Right lobe of liver (tissue), 6 donors: Measurements from ENCODE around the gene DIRAS1. TPM values are rescaled to one million over a fixed set of nuclear protein-coding genes. Genes with fewer than 3 reads are reported as not detected.

Experiments used
- ATAC-seq, 4 donors: fragments of 200-7000 bp; cut with Tn5 transposase; one replicate each; pipeline ENCODE4 v1.9.1; 2020; ENCODE audit warnings: mild to moderate bottlenecking in 4 of 4, moderate library complexity in 4 of 4
- DNase-seq, 3 donors: peaks; one replicate each; pipeline ENCODE4 v3.0.0-alpha.2; 2020
- H3K27ac ChIP-seq, 3 donors: fragments of 200-600 bp; one replicate each; pipeline ENCODE4 v1.8.0; 2022
- H3K27me3 ChIP-seq, 2 donors: fragments of 200-600 bp; one replicate each; pipeline ENCODE4 v1.8.0; 2022
- H3K36me3 ChIP-seq, 4 donors: fragments of 200-600 bp; sonication (generic) in 1 of 4; one replicate each; pipeline versions ENCODE4 v1.5.1 to v1.8.0; 2017 to 2022; ENCODE audit warnings: control low read depth in 1 of 4
- H3K4me1 ChIP-seq, 4 donors: fragments of 200-600 bp; sonication (generic) in 1 of 4; one replicate each; pipeline versions ENCODE4 v1.5.1 to v1.8.0; 2017 to 2022; ENCODE audit warnings: control low read depth in 1 of 4
- H3K4me3 ChIP-seq, 3 donors: fragments of 200-600 bp; one replicate each; pipeline ENCODE4 v1.8.0; 2022
- H3K9me3 ChIP-seq, 4 donors: fragments of 200-600 bp; sonication (generic) in 1 of 4; one replicate each; pipeline versions ENCODE4 v1.5.1 to v1.8.0; 2017 to 2022; ENCODE audit warnings: control low read depth in 1 of 4
- POLR2A ChIP-seq: fragments of 450-650 bp; IDR thresholded peaks from one replicate; pipeline ENCODE4 v1.6.1; 2017; ENCODE audit warnings: antibody characterized with exemption, mild to moderate bottlenecking
- WGBS: methylation state at CpG from one replicate; pipeline ENCODE4 v1.1.6; 2018; ENCODE audit warnings: low coverage, low lambda C conversion rate; ENCODE audit not compliant: insufficient coverage; ENCODE audit errors: missing lambda C conversion rate; 5-methylcytosine and 5-hydroxymethylcytosine counted together
- intact Hi-C, 2 donors: fragments of 100-400 bp; cut with DNase I; formaldehyde crosslinking; loops; one replicate each; pipeline versions ENCODE4 v1.11.2 to v1.14.1; 2022
- total RNA-seq, 6 experiments: library from RNA; depleted of rRNA in 2 of 6; stranded (reverse); fragments of >200 nt in 2 of 6; fragmentation: NEBNext Ultra II Directional in 3 of 6; extraction: Animal tissue kit (Norgen Biotek cat#: 25700) in 3 of 6; gene quantifications; one replicate each; pipeline versions ENCODE4 v1.1.0 to v1.2.4, GENCODE V29; 2016 to 2023
- TF ChIP-seq, protein P1 (sequence below), 4 donors: fragments of 200-600 bp in 3 of 4; fragments of 450-650 bp in 1 of 4; IDR thresholded peaks; one replicate each; pipeline versions ENCODE4 v1.5.1 to v1.8.0; 2016 to 2022; ENCODE audit warnings: antibody characterized with exemption in 4 of 4, mild to moderate bottlenecking in 2 of 4
- donor health status: DM: no; HTN: yes; CAD: no.
- donor health status: DM: no; HTN: no; CAD: no.
- donor health status: DM: no; HTN: no; CAD: no.
- donor health status: DM: no; HTN: yes; CAD: no.
- donor health status: DM: no; HTN: yes; CAD: no.

The DIRAS1 gene
- total RNA-seq, 6 experiments from 2014 or later = 0.19 to 1.6 TPM; not detected in 4

- H3K9me3 ChIP-seq = no peaks in the 10 kb centered on the region
- H3K4me3 ChIP-seq = no peak overlapping the region
- no peaks in the 10 kb centered on the region for H3K27me3 ChIP-seq
- H3K36me3 ChIP-seq = peaks cover 0 to 39% (median 11%) of the 10 kb centered on the region in 4 donors
- WGBS = 86% methylated on average over 1 of the region's 12 CpGs
- no peak for TF ChIP-seq POLR2A
- TF ChIP-seq, protein P1, sequence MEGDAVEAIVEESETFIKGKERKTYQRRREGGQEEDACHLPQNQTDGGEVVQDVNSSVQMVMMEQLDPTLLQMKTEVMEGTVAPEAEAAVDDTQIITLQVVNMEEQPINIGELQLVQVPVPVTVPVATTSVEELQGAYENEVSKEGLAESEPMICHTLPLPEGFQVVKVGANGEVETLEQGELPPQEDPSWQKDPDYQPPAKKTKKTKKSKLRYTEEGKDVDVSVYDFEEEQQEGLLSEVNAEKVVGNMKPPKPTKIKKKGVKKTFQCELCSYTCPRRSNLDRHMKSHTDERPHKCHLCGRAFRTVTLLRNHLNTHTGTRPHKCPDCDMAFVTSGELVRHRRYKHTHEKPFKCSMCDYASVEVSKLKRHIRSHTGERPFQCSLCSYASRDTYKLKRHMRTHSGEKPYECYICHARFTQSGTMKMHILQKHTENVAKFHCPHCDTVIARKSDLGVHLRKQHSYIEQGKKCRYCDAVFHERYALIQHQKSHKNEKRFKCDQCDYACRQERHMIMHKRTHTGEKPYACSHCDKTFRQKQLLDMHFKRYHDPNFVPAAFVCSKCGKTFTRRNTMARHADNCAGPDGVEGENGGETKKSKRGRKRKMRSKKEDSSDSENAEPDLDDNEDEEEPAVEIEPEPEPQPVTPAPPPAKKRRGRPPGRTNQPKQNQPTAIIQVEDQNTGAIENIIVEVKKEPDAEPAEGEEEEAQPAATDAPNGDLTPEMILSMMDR (IDR thresholded peaks at IDR 0.05) = no peak
- DNase-seq (no peak), ATAC-seq (no peak)
- intact Hi-C loops = no loop called here
- H3K27ac ChIP-seq = no peak overlapping the region
- H3K4me1 ChIP-seq = no peaks in the 10 kb centered on the region
These were observed 42.5 kb upstream of the DIRAS1 start for GRCh38 chr19:2763687-2764086.

GRCh38 chr19:2762783-2763496, 41.8 kb upstream of the DIRAS1 start:
- Histone ChIP-seq H3K4me1 (no peaks in the 10 kb centered on the region), H3K4me3 (no peak overlapping the region), H3K9me3 (no peaks in the 10 kb centered on the region), H3K27me3 (no peaks in the 10 kb centered on the region), H3K36me3 (peaks cover 0 to 39% (median 11%) of the 10 kb centered on the region in 4 donors), H3K27ac (no peak overlapping the region)
- 83% methylated on average over 1 of the region's 23 CpGs for WGBS
- intact Hi-C loops = no loop called here
- TF ChIP-seq POLR2A = no peak
- TF ChIP-seq, protein P1 (IDR thresholded peaks at IDR 0.05) = no peak
- DNase-seq (no peak), ATAC-seq (peak in 1 of 4 donors; percentile 10)

DNA sequence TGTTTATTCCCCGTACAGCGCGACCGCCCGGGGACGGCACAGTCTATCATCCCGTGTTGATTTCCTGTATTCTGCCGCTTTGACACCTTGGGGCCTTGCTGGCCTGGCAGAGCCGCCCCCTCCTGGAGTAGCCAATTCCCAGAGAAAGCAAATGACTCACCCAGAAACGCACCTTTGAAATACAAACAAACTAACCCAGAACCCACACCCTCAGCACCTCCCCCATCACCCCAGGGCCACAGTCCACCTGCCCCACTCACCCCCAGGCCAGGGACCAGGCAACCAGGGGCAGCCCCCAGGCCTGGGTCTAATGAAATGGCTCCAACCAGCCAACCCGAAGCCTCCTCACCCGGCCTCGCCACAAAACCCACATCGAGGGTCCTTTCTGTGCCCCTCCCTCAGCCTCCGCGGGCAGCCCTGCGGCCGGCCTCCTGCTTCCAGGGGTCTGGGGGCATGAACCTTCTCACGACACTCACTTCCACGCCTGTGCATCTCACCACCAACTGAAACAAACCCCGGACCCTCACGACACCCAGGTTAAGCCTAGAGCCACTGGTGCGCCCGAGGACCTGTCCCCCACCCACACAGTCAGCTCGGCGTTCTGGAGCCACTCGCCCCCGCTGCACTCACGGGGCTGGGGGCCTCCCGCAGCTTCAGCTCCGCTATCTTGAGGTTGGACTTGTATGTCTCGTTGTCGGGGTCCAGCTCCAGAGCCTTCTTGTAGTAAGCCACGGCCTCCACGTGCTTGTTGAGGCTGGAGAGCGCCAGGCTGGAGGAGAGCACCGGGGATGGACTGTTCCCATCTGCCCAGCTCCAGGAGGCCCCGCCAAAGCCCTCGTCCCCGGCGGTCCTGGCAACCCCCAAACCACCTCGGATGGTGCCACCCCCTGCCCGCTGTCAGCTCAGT, 41.0 kb upstream of the DIRAS1 start:
- Histone ChIP-seq H3K36me3 (peaks cover 0 to 34% (median 11%) of the 10 kb centered on the region in 4 donors), H3K27ac (no peak overlapping the region), H3K27me3 (no peaks in the 10 kb centered on the region), H3K9me3 (no peaks in the 10 kb centered on the region), H3K4me1 (no peaks in the 10 kb centered on the region), H3K4me3 (no peak overlapping the region)
- TF ChIP-seq, protein P1 (IDR thresholded peaks at IDR 0.05) = no peak
- TF ChIP-seq POLR2A = no peak
- intact Hi-C loops = no loop called here
- 85% methylated on average over 16 of the region's 43 CpGs for WGBS
- peak in 1 of 4 donors; percentile 13 for ATAC-seq
- no peak for DNase-seq

DNA sequence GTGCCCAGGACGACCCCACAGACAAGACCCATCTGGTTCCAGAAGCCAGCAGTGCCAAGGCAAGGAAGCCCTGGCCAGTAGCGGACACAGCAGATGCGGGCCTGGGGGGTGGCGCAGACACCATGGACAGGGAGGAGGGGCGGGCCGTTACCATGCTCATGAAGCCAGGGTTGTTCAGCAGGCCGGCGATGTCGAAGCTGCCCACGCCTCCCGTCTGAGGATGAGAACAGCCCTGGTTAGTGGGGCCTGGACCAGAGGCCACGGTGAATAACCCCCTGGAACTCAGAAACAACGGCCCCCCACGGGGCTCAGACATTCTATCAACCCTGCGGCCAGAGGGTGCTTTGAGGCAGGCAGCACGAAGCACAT, 40.1 kb upstream of the DIRAS1 start:
- H3K27me3 ChIP-seq = no peaks in the 10 kb centered on the region
- ATAC-seq = no peak
- intact Hi-C loops = no loop called here
- DNase-seq = no peak
- no peak overlapping the region for H3K4me3 ChIP-seq
- TF ChIP-seq, protein P1 (IDR thresholded peaks at IDR 0.05) = no peak
- no peak for TF ChIP-seq POLR2A
- no CpG with 5 or more reads among the region's 16 CpGs for WGBS
- H3K36me3 ChIP-seq = peaks cover 0 to 31% (median 11%) of the 10 kb centered on the region in 4 donors
- no peaks in the 10 kb centered on the region for H3K9me3 ChIP-seq
- H3K4me1 ChIP-seq = no peaks in the 10 kb centered on the region
- no peak overlapping the region for H3K27ac ChIP-seq
